Measurements from ENCODE around the gene PPARG. TPM values are rescaled to one million over a fixed set of nuclear protein-coding genes. Genes with fewer than 3 reads are reported as not detected.

Gene PPARG
- total RNA-seq, 1 donor: 4.7 TPM

GRCh38 chr3:12427551-12427950 lies 138.7 kb downstream of the PPARG start:
- H3K4me3 ChIP-seq (ENCODE audit: low read depth, low read length): no peak overlapping the region
- TF ChIP-seq CTCF (IDR thresholded peaks at IDR 0.05; ENCODE audit: insufficient read depth, low read depth, low read length): no peak
- no peak for DNase-seq (ENCODE audit: low read depth)

- no peak for TF ChIP-seq CTCF (IDR thresholded peaks at IDR 0.05; ENCODE audit: insufficient read depth, low read depth, low read length)
- no peak overlapping the region for H3K4me3 ChIP-seq (ENCODE audit: low read depth, low read length)
- no peak for DNase-seq (ENCODE audit: low read depth)
Measured at GRCh38 chr3:12428126-12428525, 139.3 kb downstream of the PPARG start.

- no peak for DNase-seq (ENCODE audit: low read depth)
- TF ChIP-seq CTCF (IDR thresholded peaks at IDR 0.05; ENCODE audit: insufficient read depth, low read depth, low read length): no peak
- no peak overlapping the region for H3K4me3 ChIP-seq (ENCODE audit: low read depth, low read length)
Measured at GRCh38 chr3:12430086-12430485, 141.2 kb downstream of the PPARG start.

- no peak for DNase-seq (ENCODE audit: low read depth)
- TF ChIP-seq CTCF (IDR thresholded peaks at IDR 0.05; ENCODE audit: insufficient read depth, low read depth, low read length): no peak
- H3K4me3 ChIP-seq (ENCODE audit: low read depth, low read length): no peak overlapping the region
Measured at GRCh38 chr3:12433823-12434222, 145.0 kb downstream of the PPARG start.

GRCh38 chr3:12436514-12437220 lies 147.8 kb downstream of the PPARG start:
- no peak for TF ChIP-seq CTCF (IDR thresholded peaks at IDR 0.05; ENCODE audit: insufficient read depth, low read depth, low read length)
- no peak for DNase-seq (ENCODE audit: low read depth)
- H3K4me3 ChIP-seq (ENCODE audit: low read depth, low read length): no peak overlapping the region

- no peak for DNase-seq (ENCODE audit: low read depth)
- no peak overlapping the region for H3K4me3 ChIP-seq (ENCODE audit: low read depth, low read length)
- no peak for TF ChIP-seq CTCF (IDR thresholded peaks at IDR 0.05; ENCODE audit: insufficient read depth, low read depth, low read length)
Measured at GRCh38 chr3:12437221-12437605, 148.3 kb downstream of the PPARG start.

GRCh38 chr3:12437861-12438260 lies 149.0 kb downstream of the PPARG start:
- no peak overlapping the region for H3K4me3 ChIP-seq (ENCODE audit: low read depth, low read length)
- no peak for TF ChIP-seq CTCF (IDR thresholded peaks at IDR 0.05; ENCODE audit: insufficient read depth, low read depth, low read length)
- no peak for DNase-seq (ENCODE audit: low read depth)

Data from fibroblast of villous mesenchyme (primary cell).